Right cardiac atrium (tissue), 5 donors: Measurements from ENCODE around the gene AGPAT3. TPM values are rescaled to one million over a fixed set of nuclear protein-coding genes. Genes with fewer than 3 reads are reported as not detected.

ENCODE experiments used
- ATAC-seq, 2 donors: fragments of 200-7000 bp; cut with Tn5 transposase; one replicate each; pipeline versions ENCODE4 v1.8.0 to v1.9.1; 2020; ENCODE audit warnings: moderate library complexity in 2 of 2, mild to moderate bottlenecking in 1 of 2
- DNase-seq, 3 donors: peaks; one replicate each; pipeline ENCODE4 v3.0.0-alpha.2; 2020
- H3K27ac ChIP-seq: one replicate; pipeline ENCODE4 v1.5.1; 2013; ENCODE audit warnings: mild to moderate bottlenecking, low read length, control low read depth, moderate library complexity
- H3K27me3 ChIP-seq: one replicate; pipeline ENCODE4 v1.6.1; 2013; ENCODE audit not compliant: control insufficient read depth, insufficient read depth
- H3K4me1 ChIP-seq: one replicate; pipeline ENCODE4 v1.6.1; 2013; ENCODE audit warnings: low read length; ENCODE audit not compliant: control insufficient read depth, insufficient read depth
- H3K4me3 ChIP-seq: one replicate; pipeline ENCODE4 v1.5.1; 2013; ENCODE audit warnings: low read length, control low read depth
- H3K9me3 ChIP-seq: one replicate; pipeline ENCODE4 v1.6.1; 2013; ENCODE audit warnings: low read length; ENCODE audit not compliant: control insufficient read depth
- WGBS: extraction: QIAGEN DNeasy Blood & Tissue Kit; methylation state at CpG from one replicate; pipeline ENCODE4 v1.1.7; 2013; 5-methylcytosine and 5-hydroxymethylcytosine counted together
- intact Hi-C, 4 donors: fragments of 100-400 bp; cut with DNase I; formaldehyde crosslinking; loops; one replicate each; pipeline versions ENCODE4 v1.11.0 to v1.14.0; 2022 to 2023
- polyA plus RNA-seq: library from polyadenylated mRNA; stranded (reverse); fragments of 200-250 nt; gene quantifications from one replicate; pipeline ENCODE4 v1.2.3, GENCODE V29; 2013
- total RNA-seq, 4 donors: library from RNA; stranded (reverse); fragmentation: NEBNext Ultra II Directional; extraction: Animal tissue kit (Norgen Biotek cat#: 25700); gene quantifications; one replicate each; pipeline ENCODE4 v1.2.1, GENCODE V29; 2021
- donor health status: healthy with polysubstance abuse.
- donor health status: DM: no; HTN: yes; CAD: no.
- donor health status: DM: no; HTN: no; CAD: no.
- donor health status: DM: no; HTN: yes; CAD: no; lungs with severe emphysema.
- donor health status: DM: yes; HTN: yes; CAD: no.

The AGPAT3 gene
- total and polyA plus RNA-seq, 5 donors = 32.0 to 71.1 (median 58.6) TPM

GRCh38 chr21:43988506-43989230, 123.6 kb downstream of the AGPAT3 start:
- Histone ChIP-seq H3K27me3 (no peaks in the 10 kb centered on the region), H3K27ac (no peak overlapping the region), H3K9me3 (no peaks in the 10 kb centered on the region), H3K4me3 (no peak overlapping the region), H3K4me1 (no peaks in the 10 kb centered on the region)
- intact Hi-C loops = loop anchor here in 1 of 4 donors (10.0 kb wide), 1 partner anchor 56 kb away; no protein-coding TSS in a partner anchor
- DNase-seq = peak in 1 of 3 donors; percentile 54
- ATAC-seq = peak in 1 of 2 donors; percentile 6
- 85% methylated on average over 23 of the region's 23 CpGs for WGBS

DNA sequence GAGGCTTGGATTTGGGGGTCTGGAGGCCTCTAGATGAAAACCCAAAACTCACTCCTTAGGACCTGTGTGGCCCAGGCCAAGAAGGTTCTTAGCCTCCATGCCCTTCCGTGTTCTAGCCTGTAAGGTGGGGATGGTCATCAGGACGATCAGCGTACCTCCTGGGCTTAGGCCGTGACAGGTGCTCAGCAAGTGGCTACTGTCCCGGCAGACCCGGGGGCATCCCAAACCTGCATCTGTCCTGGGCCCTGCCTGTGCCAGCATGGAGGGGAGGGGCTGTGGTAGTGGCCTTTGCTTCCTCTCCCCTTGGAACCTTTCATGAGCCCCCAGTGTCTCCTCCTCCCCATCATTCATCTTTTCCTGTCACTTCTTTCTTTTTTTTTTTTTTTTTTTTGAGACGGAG, 124.4 kb downstream of the AGPAT3 start:
- Histone ChIP-seq H3K4me3 (no peak overlapping the region), H3K27ac (no peak overlapping the region), H3K27me3 (no peaks in the 10 kb centered on the region), H3K4me1 (no peaks in the 10 kb centered on the region), H3K9me3 (no peaks in the 10 kb centered on the region)
- ATAC-seq (no peak), DNase-seq (peak in 1 of 3 donors; percentile 50)
- intact Hi-C loops = loop anchor here in 1 of 4 donors (10.0 kb wide), 1 partner anchor 55 kb away; no protein-coding TSS in a partner anchor
- 86% methylated on average over 7 of the region's 7 CpGs for WGBS

DNA sequence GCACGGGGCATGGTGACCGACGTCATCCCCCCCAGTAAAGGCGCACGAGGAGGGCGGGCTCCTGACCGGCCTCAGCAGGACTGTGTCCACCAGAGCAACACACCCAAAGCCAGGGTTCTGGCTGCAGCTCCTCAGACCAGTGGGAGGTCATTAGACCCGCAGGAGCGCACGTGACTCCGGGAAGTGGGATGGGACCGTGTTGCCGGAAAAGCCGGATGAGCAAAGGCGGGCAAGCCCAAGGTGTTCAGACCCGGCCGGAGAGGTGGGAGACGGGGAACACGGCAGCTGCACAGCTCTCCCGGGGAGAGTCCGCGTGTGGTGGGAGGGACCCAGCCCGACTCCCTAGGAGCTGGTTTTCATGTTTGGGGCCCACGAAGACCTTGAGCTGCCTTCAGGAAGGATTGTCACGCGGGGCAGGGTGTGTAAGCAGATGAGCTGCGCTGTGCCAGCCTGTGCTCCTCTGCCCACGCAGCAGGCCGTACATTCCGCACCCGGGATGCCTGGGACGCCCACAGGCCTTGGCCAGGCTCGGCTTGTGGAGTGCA, 126.5 kb downstream of the AGPAT3 start:
- H3K27ac ChIP-seq = no peak overlapping the region
- intact Hi-C loops = no loop called here
- ATAC-seq (no peak), DNase-seq (peak in 1 of 3 donors; percentile 46)
- 83% methylated on average over 33 of the region's 33 CpGs for WGBS
- no peaks in the 10 kb centered on the region for H3K27me3 ChIP-seq
- no peaks in the 10 kb centered on the region for H3K9me3 ChIP-seq
- H3K4me3 ChIP-seq = no peak overlapping the region
- no peaks in the 10 kb centered on the region for H3K4me1 ChIP-seq

- H3K27ac ChIP-seq = no peak overlapping the region
- DNase-seq = peak in 1 of 3 donors; percentile 21
- 91% methylated on average over 11 of the region's 11 CpGs for WGBS
- no peak for ATAC-seq
- no peaks in the 10 kb centered on the region for H3K4me1 ChIP-seq
- H3K9me3 ChIP-seq = no peaks in the 10 kb centered on the region
- no peaks in the 10 kb centered on the region for H3K27me3 ChIP-seq
- intact Hi-C loops = no loop called here
- no peak overlapping the region for H3K4me3 ChIP-seq
Observed at GRCh38 chr21:43992121-43992520, 127.1 kb downstream of the AGPAT3 start.

DNA sequence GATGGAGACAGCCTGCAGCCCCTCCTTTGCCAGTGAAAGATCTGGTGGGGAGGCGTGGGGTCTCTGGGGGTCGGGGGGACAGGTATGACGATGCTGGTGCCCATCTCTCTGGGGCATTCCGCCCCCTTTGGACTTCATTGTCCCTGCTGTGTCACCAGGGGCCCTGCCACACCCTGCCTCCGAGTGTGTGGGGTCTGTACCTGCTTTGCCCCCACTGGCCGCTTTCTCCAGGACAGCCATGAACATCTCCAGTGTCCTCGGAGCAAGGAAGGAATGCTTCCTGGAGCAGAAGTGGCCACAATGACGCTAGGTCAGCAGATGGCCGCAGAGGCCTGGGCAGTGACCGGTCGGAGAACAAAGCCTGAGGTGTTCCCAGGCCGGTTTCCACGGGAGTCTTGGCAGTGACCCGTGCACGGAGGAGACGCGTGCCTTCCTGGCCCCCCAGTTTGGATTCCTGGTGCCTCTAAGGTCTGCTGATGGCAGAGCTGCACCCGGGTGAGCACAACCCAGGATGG, 128.5 kb downstream of the AGPAT3 start:
- Histone ChIP-seq H3K27ac (no peak overlapping the region), H3K27me3 (no peaks in the 10 kb centered on the region), H3K4me1 (no peaks in the 10 kb centered on the region), H3K9me3 (no peaks in the 10 kb centered on the region), H3K4me3 (no peak overlapping the region)
- ATAC-seq (no peak), DNase-seq (peak in 1 of 3 donors; percentile 25)
- intact Hi-C loops = no loop called here
- WGBS = 72% methylated on average over 18 of the region's 18 CpGs

DNA sequence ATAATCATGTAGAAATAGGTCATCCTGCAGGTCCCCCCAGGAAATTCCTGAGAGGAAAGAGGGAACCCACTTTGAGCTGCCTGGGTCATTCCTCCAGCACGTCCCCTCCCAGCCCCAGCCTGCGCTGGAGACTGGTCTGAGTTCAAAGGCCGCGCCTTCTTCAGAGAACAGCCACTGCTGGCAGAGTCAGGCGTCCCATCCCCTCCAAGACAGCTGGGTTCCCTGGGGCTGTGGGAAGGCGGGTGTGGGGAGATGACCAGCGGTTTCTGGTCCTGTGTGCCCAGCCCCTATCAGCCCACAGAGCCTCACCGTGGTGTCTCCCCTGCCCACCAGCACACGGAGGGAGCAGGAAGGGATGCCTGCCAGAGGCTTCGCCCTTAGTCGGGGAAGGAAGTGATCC, 129.1 kb downstream of the AGPAT3 start:
- no peak overlapping the region for H3K4me3 ChIP-seq
- H3K4me1 ChIP-seq = no peaks in the 10 kb centered on the region
- 54% methylated on average over 11 of the region's 11 CpGs for WGBS
- no peaks in the 10 kb centered on the region for H3K9me3 ChIP-seq
- no peak for ATAC-seq
- H3K27ac ChIP-seq = no peak overlapping the region
- intact Hi-C loops = no loop called here
- DNase-seq = peak in 1 of 3 donors; percentile 41
- no peaks in the 10 kb centered on the region for H3K27me3 ChIP-seq

DNA sequence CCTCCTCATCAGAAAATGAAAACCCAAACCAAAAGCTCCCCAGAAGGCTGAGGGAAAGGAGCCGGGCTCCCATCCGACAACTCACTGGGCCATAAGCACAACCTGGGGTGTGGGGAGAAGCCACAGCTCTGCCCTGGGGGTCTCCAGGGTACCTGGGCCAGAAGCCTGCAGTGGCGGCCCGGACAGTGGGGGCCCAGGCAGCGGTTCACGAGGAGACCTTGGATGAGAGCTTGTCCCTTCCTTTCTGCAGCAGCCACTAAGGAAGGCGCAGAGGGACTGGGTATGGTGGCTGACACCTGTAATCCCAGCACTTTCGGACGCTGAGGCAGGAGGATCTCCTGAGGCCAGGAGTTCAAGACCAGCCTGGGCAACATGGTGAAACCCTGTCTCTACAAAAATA, 129.6 kb downstream of the AGPAT3 start:
- WGBS = 94% methylated on average over 9 of the region's 9 CpGs
- ATAC-seq = no peak
- intact Hi-C loops = no loop called here

GRCh38 chr21:43995521-43996105, 130.6 kb downstream of the AGPAT3 start:
- H3K27me3 ChIP-seq = no peaks in the 10 kb centered on the region
- intact Hi-C loops = no loop called here
- H3K27ac ChIP-seq = no peak overlapping the region
- no peaks in the 10 kb centered on the region for H3K9me3 ChIP-seq
- DNase-seq (peak in 1 of 3 donors; percentile 33), ATAC-seq (no peak)
- no peaks in the 10 kb centered on the region for H3K4me1 ChIP-seq
- 91% methylated on average over 18 of the region's 18 CpGs for WGBS
- no peak overlapping the region for H3K4me3 ChIP-seq

More for the DNA sequence above, 129.6 kb downstream of the AGPAT3 start:
- DNase-seq = peak in 1 of 3 donors; percentile 19
- H3K27me3 ChIP-seq = no peaks in the 10 kb centered on the region
- H3K4me3 ChIP-seq = no peak overlapping the region
- H3K9me3 ChIP-seq = no peaks in the 10 kb centered on the region
- no peaks in the 10 kb centered on the region for H3K4me1 ChIP-seq
- H3K27ac ChIP-seq = no peak overlapping the region

GRCh38 chr21:43997766-43998742, 133.0 kb downstream of the AGPAT3 start:
- Histone ChIP-seq H3K9me3 (no peaks in the 10 kb centered on the region), H3K4me3 (no peak overlapping the region), H3K4me1 (no peaks in the 10 kb centered on the region), H3K27ac (no peak overlapping the region), H3K27me3 (no peaks in the 10 kb centered on the region)
- ATAC-seq (no peak), DNase-seq (peak in 1 of 3 donors; percentile 14)
- 86% methylated on average over 5 of the region's 5 CpGs for WGBS
- intact Hi-C loops = no loop called here

DNA sequence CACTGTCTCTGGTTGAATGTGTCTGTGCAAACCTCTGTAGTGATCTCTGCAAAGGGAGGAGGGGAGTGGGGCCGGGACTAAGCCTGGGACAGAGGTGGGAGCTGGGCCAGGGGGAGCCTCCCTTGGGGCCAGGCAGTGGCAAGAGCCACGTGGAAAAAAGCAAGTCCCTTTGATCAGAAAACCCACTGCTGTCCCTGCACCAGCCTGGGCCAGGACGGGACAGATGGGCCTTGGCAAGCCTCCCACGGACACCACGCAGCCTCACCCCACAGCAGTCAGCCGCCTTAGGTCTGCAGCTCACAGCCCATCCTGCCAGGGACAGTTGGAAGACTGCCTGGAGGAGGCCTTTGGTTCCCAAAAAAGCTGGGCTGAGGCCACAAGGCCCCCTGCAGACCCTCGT, 135.3 kb downstream of the AGPAT3 start:
- H3K27ac ChIP-seq = no peak overlapping the region
- 41% methylated on average over 7 of the region's 7 CpGs for WGBS
- ATAC-seq = peak; percentile 27 to 41

More for the DNA sequence above, 135.3 kb downstream of the AGPAT3 start:
- H3K9me3 ChIP-seq = no peaks in the 10 kb centered on the region
- H3K4me1 ChIP-seq = no peaks in the 10 kb centered on the region
- no peak overlapping the region for H3K4me3 ChIP-seq
- intact Hi-C loops = no loop called here
- H3K27me3 ChIP-seq = no peaks in the 10 kb centered on the region
- DNase-seq = peak in 1 of 3 donors; percentile 50
